C4-2B (cell line): Measurements from ENCODE around the gene ANXA2.

Source experiments
- CTCF ChIP-seq: fragments of 450-650 bp; conservative IDR thresholded peaks from 2 replicates; pipeline ENCODE4 v1.5.1; 2017; ENCODE audit warnings: mild to moderate bottlenecking
- ZFX ChIP-seq: fragments of 450-650 bp; IDR thresholded peaks from 2 replicates; pipeline ENCODE4 v1.6.1; 2017

DNA sequence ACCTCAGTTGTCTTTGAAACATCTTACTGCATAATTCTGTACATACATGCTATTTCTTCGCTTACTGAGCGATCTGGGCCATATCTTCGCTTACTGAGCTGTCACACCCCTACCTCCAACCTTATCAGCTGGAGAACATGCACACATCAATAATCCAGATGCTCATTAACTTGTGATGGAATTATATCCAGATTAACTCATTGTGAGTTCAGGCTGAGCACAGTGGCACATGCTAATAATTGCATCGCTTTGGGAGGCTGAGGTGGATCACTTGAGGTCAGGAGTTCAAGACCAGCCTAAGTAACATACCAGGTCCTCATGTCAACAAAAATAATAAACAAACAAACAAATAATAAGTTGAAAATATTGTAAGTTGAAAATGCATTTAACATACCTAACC lies 19.3 kb upstream of the ANXA2 start:
- TF ChIP-seq CTCF = no peak
- no peak for TF ChIP-seq ZFX
